ENCODE data around the gene MN1.

MN1 gene

GRCh38 chr22:27801616-27802345 is at the start of gene MN1:
Gene MN1, minus strand, starts transcription at chr22:27801756. Its CDS starts 1,213 bp downstream, at chr22:27800543.
- DNase-seq, result peak; percentile 60

GRCh38 chr22:27850000-27850521 is 48.5 kb upstream of the MN1 start:
- no peak for DNase-seq

GRCh38 chr22:27848005-27848404 is 46.4 kb upstream of the MN1 start:
- no peak for DNase-seq

- DNase-seq, result no peak
Measured at GRCh38 chr22:27846910-27847309, 45.4 kb upstream of the MN1 start.

GRCh38 chr22:27846248-27846757 is 44.7 kb upstream of the MN1 start:
- no peak for DNase-seq

- no peak for DNase-seq
Measured at GRCh38 chr22:27845644-27846043, 44.1 kb upstream of the MN1 start.

- no peak for DNase-seq
Measured at GRCh38 chr22:27844656-27845591, 43.4 kb upstream of the MN1 start.

- no peak for DNase-seq
Measured at GRCh38 chr22:27844256-27844655, 42.7 kb upstream of the MN1 start.

- DNase-seq, result no peak
Measured at GRCh38 chr22:27843441-27843840, 41.9 kb upstream of the MN1 start.

GRCh38 chr22:27842669-27843431 is 41.3 kb upstream of the MN1 start:
- DNase-seq, result no peak

- DNase-seq, result no peak
Measured at GRCh38 chr22:27842201-27842600, 40.6 kb upstream of the MN1 start.

- DNase-seq, result no peak
Measured at GRCh38 chr22:27840436-27840835, 38.9 kb upstream of the MN1 start.

GRCh38 chr22:27839057-27839660 is 37.6 kb upstream of the MN1 start:
- no peak for DNase-seq

- no peak for DNase-seq
Measured at GRCh38 chr22:27836181-27836580, 34.6 kb upstream of the MN1 start.

GRCh38 chr22:27835446-27835845 is 33.9 kb upstream of the MN1 start:
- no peak for DNase-seq

- DNase-seq, result no peak
Measured at GRCh38 chr22:27834364-27835185, 33.0 kb upstream of the MN1 start.

GRCh38 chr22:27833803-27834202 is 32.2 kb upstream of the MN1 start:
- no peak for DNase-seq

- DNase-seq, result no peak
Measured at GRCh38 chr22:27832606-27833005, 31.1 kb upstream of the MN1 start.

GRCh38 chr22:27829620-27830019 is 28.1 kb upstream of the MN1 start:
- DNase-seq, result no peak

GRCh38 chr22:27827604-27828587 is 26.3 kb upstream of the MN1 start:
- DNase-seq, result no peak

Data from stimulated activated CD4-positive, alpha-beta T cell treated with anti-CD3 and anti-CD28 coated beads, Interleukin-12 subunit alpha, Interleukin-12 subunit beta, amount 100 ng/mL, for 4 hours (primary cell).